GM12891 (cell line): Measurements from ENCODE around the gene NIT1.

ENCODE experiments used
- POLR2A ChIP-seq: IDR thresholded peaks from 2 replicates; pipeline ENCODE4 v1.6.1; 2011; ENCODE audit warnings: low read depth, low read length, control low read depth
- SPI1 ChIP-seq: IDR thresholded peaks from 2 replicates; pipeline ENCODE4 v1.6.1; 2011; ENCODE audit warnings: low read depth, low read length, control low read depth

GRCh38 chr1:161069241-161069640 lies 48.7 kb upstream of the NIT1 start:
- no peak; the same call in 1 of the 2 replicates for TF ChIP-seq POLR2A
- TF ChIP-seq SPI1, result no peak
